ENCODE results near the gene NCMAP.
"Not testable (repeated sequence)": the region's sequence is repeated elsewhere in the genome, so short reads cannot be mapped to it uniquely, and the experiment has no call there.

NCMAP gene

GRCh38 chr1:24555591-24556413 is at the start of gene NCMAP:
Gene NCMAP, plus strand, starts transcription at chr1:24556087. Its CDS starts 39,344 bp downstream, at chr1:24595431.
- no peak for DNase-seq

- DNase-seq = no peak
Observed at GRCh38 chr1:24506691-24507381, 49.1 kb upstream of the NCMAP start.

GRCh38 chr1:24507405-24507804 is 48.5 kb upstream of the NCMAP start:
- DNase-seq = no peak

GRCh38 chr1:24508911-24509310 is 47.0 kb upstream of the NCMAP start:
- no peak for DNase-seq

GRCh38 chr1:24513706-24514105 is 42.2 kb upstream of the NCMAP start:
- DNase-seq = no peak

- DNase-seq = no peak
Observed at GRCh38 chr1:24514946-24515345, 40.9 kb upstream of the NCMAP start.

- peak; percentile 38 for DNase-seq
Observed at GRCh38 chr1:24515671-24516209, 40.1 kb upstream of the NCMAP start.

- no peak for DNase-seq
Observed at GRCh38 chr1:24516506-24516905, 39.4 kb upstream of the NCMAP start.

GRCh38 chr1:24517898-24518297 is 38.0 kb upstream of the NCMAP start:
- DNase-seq = no peak

GRCh38 chr1:24520282-24520681 is 35.6 kb upstream of the NCMAP start:
- DNase-seq = not testable (repeated sequence)

- no peak for DNase-seq
Observed at GRCh38 chr1:24525606-24526005, 30.3 kb upstream of the NCMAP start.

- no peak for DNase-seq
Observed at GRCh38 chr1:24526045-24526444, 29.8 kb upstream of the NCMAP start.

GRCh38 chr1:24526940-24527542 is 28.8 kb upstream of the NCMAP start:
- no peak for DNase-seq

- no peak for DNase-seq
Observed at GRCh38 chr1:24528744-24529143, 27.1 kb upstream of the NCMAP start.

GRCh38 chr1:24529292-24529691 is 26.6 kb upstream of the NCMAP start:
- DNase-seq = not testable (repeated sequence)

- no peak for DNase-seq
Observed at GRCh38 chr1:24535021-24535424, 20.9 kb upstream of the NCMAP start.

GRCh38 chr1:24535778-24536177 is 20.1 kb upstream of the NCMAP start:
- no peak for DNase-seq

GRCh38 chr1:24536391-24536840 is 19.5 kb upstream of the NCMAP start:
- DNase-seq = peak; percentile 22

- no peak for DNase-seq
Observed at GRCh38 chr1:24540051-24540905, 15.6 kb upstream of the NCMAP start.

GRCh38 chr1:24540906-24541710 is 14.8 kb upstream of the NCMAP start:
- peak; percentile 41 for DNase-seq

GRCh38 chr1:24541711-24542346 is 14.1 kb upstream of the NCMAP start:
- no peak for DNase-seq
